H1 (cell line): Measurements from ENCODE around the gene MORF4L1. TPM values are rescaled to one million over a fixed set of nuclear protein-coding genes. Genes with fewer than 3 reads are reported as not detected.

ENCODE experiments used
- CTCF ChIA-PET: fragments of 300-600 bp; sonication (Branson Sonifier 250); formaldehyde crosslinking; loops from one replicate; lab custom pipeline; 2021; ENCODE audit not compliant: partially characterized antibody; lab: Charles Lee
- POLR2A ChIA-PET: fragments of 300-600 bp; sonication (Branson Sonifier 250); formaldehyde crosslinking; loops from one replicate; lab custom pipeline; 2021; ENCODE audit warnings: inconsistent platforms; ENCODE audit not compliant: partially characterized antibody; lab: Charles Lee
- DNase-seq, 2 experiments: peaks; one replicate each; pipeline versions ENCODE4 v3.0.0 to v3.0.0-alpha.2; 2010 to 2022; ENCODE audit warnings: low spot score in 2 of 2, low read depth in 1 of 2, mixed read lengths in 1 of 2
- FAIRE-seq: peaks from 2 replicates; lab custom pipeline; 2011; peaks lifted over from hg19 to GRCh38; lab: Jason Lieb, UNC
- H2AFZ ChIP-seq: 2 replicates; pipeline ENCODE4 v1.8.1; 2012; ENCODE audit warnings: low read length, inconsistent platforms
- H2AK5ac ChIP-seq: 2 replicates; pipeline ENCODE4 v1.6.1; 2013; ENCODE audit warnings: low read depth, low read length
- H2BK120ac ChIP-seq: replicated peaks from 2 replicates; pipeline ENCODE3; 2013; ENCODE audit warnings: low read depth, low read length, inconsistent platforms
- H2BK12ac ChIP-seq: 2 replicates; pipeline ENCODE4 v1.6.1; 2013; ENCODE audit warnings: low read depth, low read length
- H2BK15ac ChIP-seq: 2 replicates; pipeline ENCODE4 v1.6.1; 2013; ENCODE audit warnings: low read length
- H2BK20ac ChIP-seq: 2 replicates; pipeline ENCODE4 v1.6.1; 2013; ENCODE audit warnings: low read length
- H2BK5ac ChIP-seq: 2 replicates; pipeline ENCODE4 v1.6.1; 2013; ENCODE audit warnings: low read depth, low read length
- H3K14ac ChIP-seq: 2 replicates; pipeline ENCODE4 v1.6.1; 2013; ENCODE audit warnings: inconsistent platforms; ENCODE audit not compliant: insufficient read length
- H3K18ac ChIP-seq: 2 replicates; pipeline ENCODE4 v1.6.1; 2013; ENCODE audit warnings: low read length; ENCODE audit errors: extremely low read depth
- H3K23ac ChIP-seq: 2 replicates; pipeline ENCODE4 v1.6.1; 2013; ENCODE audit warnings: inconsistent platforms; ENCODE audit not compliant: insufficient read length
- H3K23me2 ChIP-seq: 2 replicates; pipeline ENCODE4 v1.6.1; 2013; ENCODE audit warnings: low read depth, low read length
- H3K27ac ChIP-seq: 2 replicates; pipeline ENCODE4 v1.6.1; 2011; ENCODE audit warnings: low read depth, low read length, inconsistent platforms
- H3K27me3 ChIP-seq, 4 experiments: replicated peaks in 1 of 4; 1 replicate in 1 of 4; 2 replicates in 3 of 4; pipeline versions ENCODE4 v1.6.1 to v1.8.1; 2011 to 2013; ENCODE audit warnings: low read length in 3 of 4, mild to moderate bottlenecking in 3 of 4, inconsistent platforms in 2 of 4, mixed read lengths in 2 of 4, moderate library complexity in 1 of 4; ENCODE audit not compliant: control insufficient read depth in 3 of 4, insufficient read depth in 3 of 4; ENCODE audit errors: extremely low read depth in 1 of 4
- H3K36me3 ChIP-seq, 4 experiments: 2 replicates each; pipeline versions ENCODE4 v1.6.1 to v1.8.1; 2011 to 2013; ENCODE audit warnings: mild to moderate bottlenecking in 4 of 4, low read length in 3 of 4, moderate library complexity in 2 of 4, control low read depth in 1 of 4, inconsistent platforms in 1 of 4; ENCODE audit not compliant: insufficient read depth in 4 of 4, control insufficient read depth in 2 of 4
- H3K4ac ChIP-seq: replicated peaks from 2 replicates; pipeline ENCODE3; 2013; ENCODE audit warnings: low read length, low read depth, mixed read lengths, inconsistent platforms; ENCODE audit not compliant: insufficient read length
- H3K4me1 ChIP-seq, 4 experiments: replicated peaks in 1 of 4; 1 replicate in 1 of 4; 2 replicates in 3 of 4; pipeline versions ENCODE4 v1.6.1 to v1.8.1; 2011 to 2013; ENCODE audit warnings: low read length in 3 of 4, inconsistent platforms in 2 of 4, mixed read lengths in 1 of 4; ENCODE audit not compliant: insufficient read depth in 4 of 4, control insufficient read depth in 3 of 4
- H3K4me2 ChIP-seq, 2 experiments: 2 replicates each; pipeline versions ENCODE4 v1.6.1 to v1.8.1; 2011 to 2013; ENCODE audit warnings: low read depth in 2 of 2, low read length in 2 of 2, control low read depth in 1 of 2, inconsistent platforms in 1 of 2, mild to moderate bottlenecking in 1 of 2; ENCODE audit not compliant: insufficient read depth in 1 of 2
- H3K4me3 ChIP-seq, 4 experiments: fragments of 200-600, 300-600 bp in 1 of 4; sonication (generic), shearing (Covaris generic), sonication (Bioruptor Twin) in 1 of 4; 2 replicates each; pipeline versions ENCODE4 v1.5.1 to v1.8.1; 2011 to 2016; ENCODE audit warnings: low read length in 4 of 4, low read depth in 3 of 4, control low read depth in 2 of 4, inconsistent platforms in 2 of 4, mild to moderate bottlenecking in 2 of 4, mixed read lengths in 1 of 4, moderate library complexity in 1 of 4; ENCODE audit not compliant: insufficient read depth in 2 of 4; ENCODE audit errors: extremely low read depth in 1 of 4
- H3K56ac ChIP-seq: replicated peaks from 2 replicates; pipeline ENCODE3; 2013; ENCODE audit warnings: low read depth, mild to moderate bottlenecking, mixed read lengths, low read length, inconsistent platforms; ENCODE audit not compliant: insufficient read length
- H3K79me1 ChIP-seq: 2 replicates; pipeline ENCODE4 v1.6.1; 2013; ENCODE audit warnings: low read depth, low read length, control low read depth
- H3K79me2 ChIP-seq, 2 experiments: 2 replicates each; pipeline versions ENCODE4 v1.6.1 to v1.8.1; 2012 to 2013; ENCODE audit warnings: low read length in 2 of 2, mild to moderate bottlenecking in 2 of 2, inconsistent platforms in 1 of 2; ENCODE audit not compliant: insufficient read depth in 2 of 2, control insufficient read depth in 1 of 2
- H3K9ac ChIP-seq, 4 experiments: replicated peaks in 1 of 4; 1 replicate in 1 of 4; 2 replicates in 3 of 4; pipeline versions ENCODE4 v1.6.1 to v1.8.1; 2011 to 2013; ENCODE audit warnings: low read depth in 3 of 4, low read length in 3 of 4, control low read depth in 2 of 4, mild to moderate bottlenecking in 2 of 4, moderate library complexity in 2 of 4, inconsistent platforms in 1 of 4; ENCODE audit errors: extremely low read depth in 1 of 4
- H3K9me3 ChIP-seq, 2 experiments: 2 replicates each; pipeline versions ENCODE4 v1.6.1 to v1.8.1; 2012 to 2013; ENCODE audit warnings: mild to moderate bottlenecking in 2 of 2, moderate library complexity in 2 of 2, control low read depth in 1 of 2, inconsistent platforms in 1 of 2, low read depth in 1 of 2, low read length in 1 of 2, mixed read lengths in 1 of 2; ENCODE audit not compliant: insufficient read depth in 2 of 2
- H4K20me1 ChIP-seq, 2 experiments: replicated peaks in 1 of 2; 2 replicates each; pipeline versions ENCODE3 to v1.8.1; 2011 to 2013; ENCODE audit warnings: inconsistent platforms in 2 of 2, low read length in 2 of 2, mild to moderate bottlenecking in 1 of 2; ENCODE audit not compliant: insufficient read depth in 2 of 2, control insufficient read depth in 1 of 2
- H4K5ac ChIP-seq: 2 replicates; pipeline ENCODE4 v1.6.1; 2013; ENCODE audit warnings: low read length, low read depth, mixed read lengths, inconsistent platforms; ENCODE audit not compliant: insufficient read length
- H4K8ac ChIP-seq: 2 replicates; pipeline ENCODE4 v1.8.0; 2013; ENCODE audit warnings: mild to moderate bottlenecking, moderate library complexity, low read length, inconsistent platforms; ENCODE audit not compliant: insufficient read depth; ENCODE audit errors: extremely low read depth
- H4K91ac ChIP-seq: replicated peaks from 2 replicates; pipeline ENCODE3; 2013; ENCODE audit warnings: low read length, mixed read lengths, inconsistent platforms; ENCODE audit not compliant: insufficient read length
- BRCA1 ChIP-seq: IDR thresholded peaks from 2 replicates; pipeline ENCODE4 v1.6.1; 2012; ENCODE audit warnings: low read depth, low read length, improper control_type of control experiment
- CHD1 ChIP-seq: IDR thresholded peaks from 2 replicates; pipeline ENCODE4 v1.6.1; 2012; ENCODE audit warnings: low read depth, low read length, improper control_type of control experiment
- CREB1 ChIP-seq: IDR thresholded peaks from 2 replicates; pipeline ENCODE4 v1.6.1; 2012; ENCODE audit warnings: inconsistent platforms
- EP300 ChIP-seq, 2 experiments: IDR thresholded peaks; 1 replicate in 1 of 2; 2 replicates in 1 of 2; pipeline ENCODE4 v1.6.1; 2011 to 2012; ENCODE audit warnings: low read depth in 2 of 2, low read length in 2 of 2, mild to moderate bottlenecking in 2 of 2, borderline replicate concordance in 1 of 2, inconsistent platforms in 1 of 2, moderate library complexity in 1 of 2
- GABPA ChIP-seq: IDR thresholded peaks from 2 replicates; pipeline ENCODE4 v1.6.1; 2011; ENCODE audit warnings: mild to moderate bottlenecking, low read length, moderate library complexity, borderline replicate concordance; ENCODE audit not compliant: insufficient read depth
- HDAC6 ChIP-seq: IDR thresholded peaks from one replicate; pipeline ENCODE4 v1.7.1; 2012; ENCODE audit warnings: low read depth, mild to moderate bottlenecking, inconsistent platforms, low read length, moderate library complexity
- JUN ChIP-seq: IDR thresholded peaks from 2 replicates; pipeline ENCODE4 v1.6.1; 2011; ENCODE audit warnings: low read depth, mild to moderate bottlenecking, improper control_type of control experiment, low read length
- JUND ChIP-seq: IDR thresholded peaks from 2 replicates; pipeline ENCODE4 v1.6.1; 2011; ENCODE audit warnings: mild to moderate bottlenecking, improper control_type of control experiment, low read length
- KDM4A ChIP-seq: IDR thresholded peaks from one replicate; pipeline ENCODE4 v1.7.1; 2012; ENCODE audit warnings: low read depth, mild to moderate bottlenecking, moderate library complexity, low read length, inconsistent platforms; ENCODE audit not compliant: severe bottlenecking
- KDM5A ChIP-seq: fragments of 200-600 bp; IDR thresholded peaks from 2 replicates; pipeline ENCODE4 v1.7.1; 2012; ENCODE audit warnings: mild to moderate bottlenecking, low read length, inconsistent platforms, mixed read lengths
- PHF8 ChIP-seq: fragments of 200-600 bp; sonication (generic); conservative IDR thresholded peaks from 2 replicates; pipeline ENCODE4 v1.7.1; 2012; ENCODE audit warnings: low read depth, mild to moderate bottlenecking, inconsistent platforms, low read length, moderate library complexity
- POU5F1 ChIP-seq: IDR thresholded peaks from 2 replicates; pipeline ENCODE4 v1.6.1; 2011; ENCODE audit warnings: low read depth, mild to moderate bottlenecking, low read length, moderate library complexity
- SUZ12 ChIP-seq: fragments of 200-600 bp; sonication (generic); IDR thresholded peaks from 2 replicates; pipeline ENCODE4 v1.6.1; 2012; ENCODE audit warnings: mild to moderate bottlenecking, inconsistent platforms, low read length, moderate library complexity, mixed read lengths
- WGBS, 2 experiments: shearing (Covaris generic) in 1 of 2; methylation state at CpG; one replicate each; pipeline versions ENCODE4 v1.1.6 to v1.1.7; 2013 to 2015; ENCODE audit warnings: low lambda C conversion rate in 2 of 2, mixed read lengths in 2 of 2, inconsistent platforms in 1 of 2, low coverage in 1 of 2, missing lambda C conversion rate in 1 of 2; ENCODE audit not compliant: insufficient replicate concordance in 2 of 2, insufficient coverage in 1 of 2, insufficient read length in 1 of 2; ENCODE audit errors: extremely low coverage in 1 of 2, missing lambda C conversion rate in 1 of 2; 5-methylcytosine and 5-hydroxymethylcytosine counted together
- polyA plus RNA-seq, 7 experiments: library from polyadenylated mRNA; depleted of rRNA in 3 of 7; stranded (reverse) in 5 of 7; unstranded in 2 of 7; fragments of >200 nt in 5 of 7; fragments of 200-250 nt in 2 of 7; gene quantifications; 1 replicate in 5 of 7; 2 replicates in 1 of 7; 4 replicates in 1 of 7; pipeline versions ENCODE4 v1.2.1 to v1.2.3, GENCODE V29; 2011 to 2013; ENCODE audit warnings: missing spikeins in 2 of 7, mixed read lengths in 2 of 7
- total RNA-seq: library from RNA; stranded (reverse); fragmentation: NEBNext Ultra II Directional; extraction: Animal tissue kit (Norgen Biotek cat#: 25700); gene quantifications from 2 replicates; pipeline ENCODE4 v1.2.1, GENCODE V29; 2021
- TF ChIP-seq, protein P1 (sequence below): IDR thresholded peaks from 2 replicates; pipeline ENCODE4 v1.6.1; 2011; ENCODE audit warnings: low read depth, mild to moderate bottlenecking, low read length; ENCODE audit not compliant: insufficient read depth

Gene MORF4L1
- total and polyA plus RNA-seq, 2 of the 8 experiments (the other 6 are each of a cell fraction or from before 2014, with no cell fraction given) = 260 to 533 TPM

DNA sequence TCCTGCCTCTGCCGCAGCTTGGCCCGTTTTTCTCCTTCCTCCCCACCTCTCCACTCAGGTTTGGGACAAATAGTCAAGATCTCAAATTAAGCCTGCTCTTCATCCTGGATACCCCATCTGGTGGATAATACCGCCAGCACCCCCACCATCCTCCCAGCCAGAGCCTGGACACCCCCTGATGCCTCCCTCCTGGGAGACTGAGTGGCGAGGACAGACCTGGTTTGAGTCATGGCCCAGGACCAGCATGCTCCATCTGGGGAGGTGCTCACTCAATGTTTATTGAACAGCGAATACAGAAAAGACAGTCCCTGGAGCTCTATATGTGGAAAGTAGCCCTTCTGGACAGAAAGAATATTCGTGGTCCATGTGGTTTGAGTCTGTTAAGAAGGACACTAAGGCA lies 48.8 kb downstream of the MORF4L1 start:
- no peak overlapping the region for H3K4me3 ChIP-seq
- H4K5ac ChIP-seq = no peak overlapping the region
- 86% methylated on average over 6 of the region's 6 CpGs; no CpG with 5 or more reads in 1 of the 2 experiments for WGBS, 2 experiments
- H3K4ac ChIP-seq = no peak overlapping the region
- H3K27me3 ChIP-seq = no peaks in the 10 kb centered on the region
- H3K4me2 ChIP-seq = no peak overlapping the region
- no peak overlapping the region; the same call in 1 of the 2 replicates for H4K8ac ChIP-seq
- POLR2A ChIA-PET = interaction anchor here (1.0 to 1.7 kb wide), 4 partner anchors 11 to 58 kb away, joined by 3 to 6 read pairs (median 4); partner anchors contain the start of gene CTSH
- H4K20me1 ChIP-seq = peaks cover 0 to 3% of the 10 kb centered on the region in 2 experiments
- no peaks in the 10 kb centered on the region for H3K23me2 ChIP-seq
- H3K36me3 ChIP-seq = peaks cover 0 to 31% (median 7%) of the 10 kb centered on the region in 4 experiments; a peak in 6 of 8 replicates
- no peak overlapping the region for H2BK15ac ChIP-seq
- no peak overlapping the region; the same call in 1 of the 2 replicates for H3K27ac ChIP-seq
- H3K9me3 ChIP-seq = no peaks in the 10 kb centered on the region
- DNase-seq = no peak
- H2BK20ac ChIP-seq = no peak overlapping the region
- no peak overlapping the region for H3K14ac ChIP-seq
- H2AK5ac ChIP-seq = no peak overlapping the region
- H3K23ac ChIP-seq = no peak overlapping the region
- no peak overlapping the region for H2BK12ac ChIP-seq
- H3K9ac ChIP-seq = no peak overlapping the region
- H3K4me1 ChIP-seq = no peaks in the 10 kb centered on the region
- H4K91ac ChIP-seq = no peak overlapping the region
- no peaks in the 10 kb centered on the region for H3K79me2 ChIP-seq
- no peak overlapping the region for H3K18ac ChIP-seq
- H3K56ac ChIP-seq = no peak overlapping the region
- no peak overlapping the region for H2BK5ac ChIP-seq
- no peak overlapping the region for H2BK120ac ChIP-seq
- H3K79me1 ChIP-seq = 0 out of 2 replicates have a peak, but pooled peaks cover 2% of the 10 kb centered on the region
- CTCF ChIA-PET = interaction anchor here (0.9 to 6.0 kb wide), 8 partner anchors 8 to 263 kb away, joined by 3 to 41 read pairs (median 7); partner anchors contain the start of gene CTSH
- no peak for FAIRE-seq
- H2AFZ ChIP-seq = no peak overlapping the region
- TF ChIP-seq JUND = no peak
- no peak for TF ChIP-seq CREB1
- TF ChIP-seq KDM4A = no peak
- TF ChIP-seq PHF8 = no peak
- no peak for TF ChIP-seq SUZ12
- TF ChIP-seq KDM5A = no peak
- no peak for TF ChIP-seq CHD1
- no peak for TF ChIP-seq BRCA1
- no peak for TF ChIP-seq JUN
- no peak for TF ChIP-seq HDAC6
- no peak for TF ChIP-seq EP300 (IDR thresholded peaks at IDR 0.05; ENCODE audit: borderline replicate concordance in 1 of 2, low read depth in 2 of 2, low read length in 2 of 2)
- no peak for TF ChIP-seq GABPA
- TF ChIP-seq, protein P1, sequence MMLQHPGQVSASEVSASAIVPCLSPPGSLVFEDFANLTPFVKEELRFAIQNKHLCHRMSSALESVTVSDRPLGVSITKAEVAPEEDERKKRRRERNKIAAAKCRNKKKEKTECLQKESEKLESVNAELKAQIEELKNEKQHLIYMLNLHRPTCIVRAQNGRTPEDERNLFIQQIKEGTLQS = no peak
- no peak for TF ChIP-seq POU5F1
